Endothelial cell of umbilical vein (primary cell): Measurements from ENCODE around the gene OLIG1. TPM values are rescaled to one million over a fixed set of nuclear protein-coding genes. Genes with fewer than 3 reads are reported as not detected.

Experiments
- BruUV-seq: library from RNA; stranded (reverse); fragments of 400-500 nt; replicated peaks from 2 replicates; lab custom pipeline; 2021; lab: Mats Ljungman, UMichigan
- CTCF ChIA-PET: fragments of 300-600, 350-600 bp; sonication (Branson Sonifier 250); formaldehyde crosslinking; loops from one replicate; lab custom pipeline; 2021; ENCODE audit warnings: antibody characterized with exemption, inconsistent platforms; lab: Charles Lee
- POLR2A ChIA-PET: fragments of 300-600, 350-600 bp; sonication (Branson Sonifier 250); formaldehyde crosslinking; loops from one replicate; lab custom pipeline; 2021; ENCODE audit warnings: antibody characterized with exemption, inconsistent platforms; lab: Charles Lee
- DNase-seq: peaks from one replicate; pipeline ENCODE4 v3.0.0-alpha.2; 2011; ENCODE audit warnings: low read depth, low spot score
- FAIRE-seq: peaks from 2 replicates; lab custom pipeline; 2011; peaks lifted over from hg19 to GRCh38; lab: Jason Lieb, UNC
- H2AFZ ChIP-seq: 2 replicates; pipeline ENCODE4 v1.6.0; 2012; ENCODE audit warnings: low read depth, low read length, control low read depth, inconsistent platforms
- H3K27ac ChIP-seq: 2 replicates; pipeline ENCODE4 v1.5.1; 2011; ENCODE audit warnings: low read depth, mild to moderate bottlenecking, control low read depth, low read length, moderate library complexity; ENCODE audit not compliant: insufficient read depth
- H3K27me3 ChIP-seq, 2 experiments: 2 replicates each; pipeline versions ENCODE4 v1.6.0 to v1.6.1; 2011; ENCODE audit warnings: low read length in 2 of 2, mixed read lengths in 1 of 2; ENCODE audit not compliant: control insufficient read depth in 2 of 2, insufficient read depth in 2 of 2
- H3K36me3 ChIP-seq, 2 experiments: 2 replicates in 1 of 2; 3 replicates in 1 of 2; pipeline ENCODE4 v1.5.1; 2011; ENCODE audit warnings: low read length in 2 of 2, mild to moderate bottlenecking in 1 of 2, moderate library complexity in 1 of 2; ENCODE audit not compliant: control insufficient read depth in 2 of 2, insufficient read depth in 2 of 2; ENCODE audit errors: extremely low read depth in 1 of 2
- H3K4me1 ChIP-seq: 3 replicates; pipeline ENCODE4 v1.5.1; 2011; ENCODE audit warnings: mild to moderate bottlenecking, low read length; ENCODE audit not compliant: control insufficient read depth, insufficient read depth; ENCODE audit errors: extremely low read depth
- H3K4me2 ChIP-seq: 2 replicates; pipeline ENCODE4 v1.6.1; 2011; ENCODE audit warnings: low read length, control low read depth, mixed read lengths; ENCODE audit not compliant: insufficient read depth
- H3K4me3 ChIP-seq, 3 experiments: fragments of 200-600 bp in 1 of 3; sonication (generic), shearing (Covaris generic) in 1 of 3; replicated peaks in 1 of 3; 2 replicates each; pipeline ENCODE4 v1.5.1; 2011 to 2016; ENCODE audit warnings: control low read depth in 3 of 3, low read length in 3 of 3, mild to moderate bottlenecking in 2 of 3, inconsistent platforms in 1 of 3, low read depth in 1 of 3, moderate library complexity in 1 of 3; ENCODE audit not compliant: insufficient read depth in 1 of 3
- H3K79me2 ChIP-seq: 2 replicates; pipeline ENCODE4 v1.6.0; 2012; ENCODE audit warnings: low read length, inconsistent platforms; ENCODE audit not compliant: control insufficient read depth, insufficient read depth
- H3K9ac ChIP-seq: replicated peaks from 2 replicates; pipeline ENCODE3; 2011; ENCODE audit warnings: low read length, control low read depth; ENCODE audit not compliant: insufficient read depth; ENCODE audit errors: extremely low read depth
- H3K9me1 ChIP-seq: replicated peaks from 3 replicates; pipeline ENCODE4 v1.6.0; 2011; ENCODE audit warnings: mild to moderate bottlenecking, low read length; ENCODE audit not compliant: control insufficient read depth, insufficient read depth; ENCODE audit errors: extremely low read depth
- H3K9me3 ChIP-seq: replicated peaks from 2 replicates; pipeline ENCODE4 v1.5.1; 2012; ENCODE audit warnings: low read length, inconsistent platforms; ENCODE audit not compliant: control insufficient read depth, insufficient read depth
- H4K20me1 ChIP-seq: replicated peaks from 2 replicates; pipeline ENCODE3; 2011; ENCODE audit warnings: mild to moderate bottlenecking, low read length; ENCODE audit not compliant: control insufficient read depth, insufficient read depth; ENCODE audit errors: extremely low read depth
- EZH2 ChIP-seq: IDR thresholded peaks from 2 replicates; pipeline ENCODE4 v1.6.1; 2012; ENCODE audit warnings: borderline replicate concordance, low read depth, mild to moderate bottlenecking, moderate library complexity, low read length, inconsistent platforms; ENCODE audit not compliant: severe bottlenecking
- GATA2 ChIP-seq: IDR thresholded peaks from 2 replicates; pipeline ENCODE4 v1.7.0; 2011; ENCODE audit warnings: low read depth, mild to moderate bottlenecking, moderate library complexity, mixed read lengths, low read length; ENCODE audit not compliant: insufficient read length, insufficient read depth
- POLR2A ChIP-seq: IDR thresholded peaks from 2 replicates; pipeline ENCODE4 v1.6.1; 2012; ENCODE audit warnings: low read depth, mild to moderate bottlenecking, control low read depth, low read length
- dilution Hi-C: fragments of 300-500 bp; cut with MboI; formaldehyde crosslinking; loops from one replicate; pipeline ENCODE4 v1.15.0; 2019; ENCODE audit warnings: low sequenced_read_pairs; ENCODE audit not compliant: extremely low pct_ligation_motif_present
- intact Hi-C: fragments of 100-400 bp; cut with micrococcal nuclease; formaldehyde crosslinking; loops from one replicate; pipeline ENCODE4 v1.10.0; 2022
- polyA plus RNA-seq, 4 experiments: library from polyadenylated mRNA; depleted of rRNA in 3 of 4; stranded (reverse) in 3 of 4; unstranded in 1 of 4; fragments of >200 nt; gene quantifications; 2 replicates each; pipeline versions ENCODE4 v1.2.1 to v1.2.3, GENCODE V29; 2011 to 2012; ENCODE audit warnings: missing spikeins in 1 of 4
- total RNA-seq: library from RNA; stranded (reverse); gene quantifications from 2 replicates; pipeline ENCODE4 v1.2.3, GENCODE V29; 2021

OLIG1 gene
- total and polyA plus RNA-seq, 2 donors (not counting 3 experiments of a cell fraction or from before 2014, with no cell fraction given): not detected

GRCh38 chr21:33033094-33033951 lies 36.6 kb upstream of the OLIG1 start:
- no TSS peak for BruUV-seq
- H3K4me2 ChIP-seq: no peak overlapping the region
- dilution Hi-C loops: no loop called here
- intact Hi-C loops: no loop called here
- no peaks in the 10 kb centered on the region for H4K20me1 ChIP-seq
- H3K79me2 ChIP-seq: no peaks in the 10 kb centered on the region
- POLR2A ChIA-PET: no interaction called here
- TF ChIP-seq GATA2 (no peak), EZH2 (peak; percentile 95)
- no peak overlapping the region for H3K9ac ChIP-seq
- peaks cover 18% of the 10 kb centered on the region for H3K4me1 ChIP-seq
- no peak overlapping the region for H3K27ac ChIP-seq
- no peaks in the 10 kb centered on the region for H3K36me3 ChIP-seq
- H3K27me3 ChIP-seq: peaks cover 62 to 65% of the 10 kb centered on the region in 2 experiments
- H3K4me3 ChIP-seq: no peak overlapping the region
- no peak for DNase-seq
- no peaks in the 10 kb centered on the region for H3K9me1 ChIP-seq
- FAIRE-seq: no peak
- no peaks in the 10 kb centered on the region for H3K9me3 ChIP-seq
- CTCF ChIA-PET: interaction anchor here (1.6 kb wide), 1 partner anchor 10 kb away, joined by 4 read pairs; no protein-coding TSS in a partner anchor
- H2AFZ ChIP-seq: no peak overlapping the region

GRCh38 chr21:33033961-33034413 lies 36.0 kb upstream of the OLIG1 start:
- BruUV-seq: no TSS peak
- FAIRE-seq (no peak), DNase-seq (no peak)
- no peak overlapping the region for H2AFZ ChIP-seq
- no peaks in the 10 kb centered on the region for H3K9me3 ChIP-seq
- dilution Hi-C loops (no loop called here), intact Hi-C loops (no loop called here)
- no peak overlapping the region for H3K9ac ChIP-seq
- H4K20me1 ChIP-seq: no peaks in the 10 kb centered on the region
- H3K9me1 ChIP-seq: no peaks in the 10 kb centered on the region
- TF ChIP-seq POLR2A (no peak), EZH2 (peak; percentile 65)
- no peak overlapping the region for H3K27ac ChIP-seq
- no peak overlapping the region for H3K4me3 ChIP-seq
- ChIA-PET POLR2A (no interaction called here), CTCF (interaction anchor here (1.6 kb wide), 1 partner anchor 9 kb away, joined by 4 read pairs; no protein-coding TSS in a partner anchor)
- no peaks in the 10 kb centered on the region for H3K36me3 ChIP-seq
- H3K4me2 ChIP-seq: no peak overlapping the region
- peaks cover 16% of the 10 kb centered on the region for H3K4me1 ChIP-seq
- peaks cover 56 to 58% of the 10 kb centered on the region in 2 experiments for H3K27me3 ChIP-seq
- H3K79me2 ChIP-seq: no peaks in the 10 kb centered on the region
